HG03097 (cell line): ENCODE data around the gene MRPS34.

Source experiments
- ATAC-seq: cut with Tn5 transposase; IDR thresholded peaks from one replicate; pipeline ENCODE4 v1.9.1; 2021; ENCODE audit not compliant: unreplicated experiment, low FRiP score

Gene MRPS34

DNA sequence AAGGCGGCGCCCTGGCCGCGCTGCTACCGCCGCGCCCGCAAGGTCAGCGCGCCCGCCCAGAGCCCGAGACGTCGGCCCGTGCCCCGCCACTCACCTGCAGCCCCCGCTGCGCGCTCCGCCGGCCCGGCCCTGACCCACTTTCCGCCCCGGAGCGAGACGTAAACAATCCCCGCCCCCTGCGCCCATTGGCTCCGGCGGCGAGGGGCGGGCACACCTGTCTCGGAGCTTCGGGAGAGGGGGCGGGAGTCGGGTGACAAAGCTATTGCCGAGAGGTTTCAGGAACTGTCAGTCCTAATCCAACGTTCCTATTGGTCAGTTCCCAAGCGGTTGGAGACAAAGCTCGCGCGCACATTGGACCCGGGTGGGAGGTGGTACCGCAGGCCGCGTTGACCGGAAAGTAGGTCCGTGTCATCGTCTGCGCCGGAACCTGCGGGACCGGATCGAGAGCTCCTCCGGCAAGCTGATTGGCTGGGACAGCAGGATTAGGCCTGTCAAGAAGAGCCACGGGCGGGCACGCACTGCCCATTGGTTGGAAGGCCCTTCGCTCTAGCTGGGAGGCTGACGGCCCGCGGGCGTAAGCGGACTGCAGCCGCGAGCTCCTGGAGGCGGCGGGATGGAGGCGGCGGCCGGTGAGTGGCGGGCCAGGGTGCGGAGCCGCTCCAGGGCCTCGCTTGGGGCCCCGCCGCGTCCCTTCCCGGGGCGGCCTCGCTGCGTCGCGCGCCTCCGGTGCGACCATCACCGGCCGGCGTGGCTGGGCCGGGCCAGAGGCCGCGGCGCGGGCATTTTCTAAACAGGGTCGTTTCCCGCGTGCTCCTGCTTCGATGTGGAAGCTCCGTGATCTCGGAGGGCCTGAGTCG, 9.7 kb upstream of the MRPS34 start, which contains the start of the genes NUBP2 and SPSB3:
Gene NUBP2, plus strand, starts transcription at position 553 of the 857 bp plus-strand sequence. Its CDS starts 61 bp downstream, at position 614.
Gene SPSB3, minus strand, starts transcription at position 164 of the 857 bp plus-strand sequence. CDS start 1,088 bp downstream, outside the sequence.
- ATAC-seq: peak; percentile 79

GRCh38 chr16:1781758-1782407, 8.9 kb upstream of the MRPS34 start:
- peak; percentile 12 for ATAC-seq

GRCh38 chr16:1781254-1781653, 8.3 kb upstream of the MRPS34 start:
- ATAC-seq: no peak

- ATAC-seq: no peak
These were observed 7.7 kb upstream of the MRPS34 start for GRCh38 chr16:1780677-1781072.

DNA sequence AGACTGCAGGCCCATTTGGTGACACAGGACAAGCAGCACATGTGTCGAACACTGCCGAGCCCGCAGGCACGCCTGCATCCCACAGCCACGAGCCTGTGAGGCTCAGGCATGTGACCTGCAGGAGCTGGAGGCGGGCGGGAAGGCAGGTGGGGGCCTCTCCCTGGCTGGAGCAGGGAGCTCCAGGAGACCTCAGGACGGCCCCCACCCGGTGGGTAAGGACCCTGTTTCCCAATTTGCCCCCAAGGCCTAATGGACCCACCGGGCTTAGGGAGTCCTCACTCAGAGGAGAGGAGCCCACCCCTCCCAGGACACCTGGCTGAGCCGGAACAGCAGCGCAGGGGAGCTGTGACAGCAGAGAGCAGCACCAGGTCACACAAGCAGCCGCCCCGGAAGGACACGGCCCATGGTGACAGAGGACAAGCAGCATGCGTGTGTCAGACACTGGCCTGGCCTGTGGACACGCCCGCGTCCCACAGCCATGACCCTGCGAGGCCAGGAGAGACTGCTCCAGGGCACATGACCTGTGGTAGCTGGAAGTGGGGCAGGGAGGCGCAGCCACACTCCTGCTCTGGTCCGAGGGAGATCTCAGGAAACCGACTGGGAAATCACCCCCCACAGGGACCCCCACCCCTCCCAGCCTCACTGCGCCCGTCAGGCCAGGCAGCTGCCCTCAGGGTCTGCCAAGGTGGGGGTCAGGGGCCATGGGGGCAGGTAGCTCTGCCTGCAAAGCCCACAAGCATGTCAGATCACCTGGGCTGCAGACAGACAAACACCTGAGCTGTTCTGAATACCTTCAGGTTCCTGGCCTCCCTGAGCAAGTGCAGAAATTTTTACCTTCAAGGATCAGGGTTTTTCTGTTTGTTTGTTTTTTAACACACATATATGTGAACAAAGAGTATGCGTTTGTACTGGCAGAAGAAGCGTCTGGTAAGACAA, 7.1 kb upstream of the MRPS34 start:
- no peak for ATAC-seq

- no peak for ATAC-seq
These were observed 6.3 kb upstream of the MRPS34 start for GRCh38 chr16:1779234-1779701.

GRCh38 chr16:1778200-1779179, 5.6 kb upstream of the MRPS34 start:
- no peak for ATAC-seq

GRCh38 chr16:1777375-1778199, 4.7 kb upstream of the MRPS34 start:
- no peak for ATAC-seq

DNA sequence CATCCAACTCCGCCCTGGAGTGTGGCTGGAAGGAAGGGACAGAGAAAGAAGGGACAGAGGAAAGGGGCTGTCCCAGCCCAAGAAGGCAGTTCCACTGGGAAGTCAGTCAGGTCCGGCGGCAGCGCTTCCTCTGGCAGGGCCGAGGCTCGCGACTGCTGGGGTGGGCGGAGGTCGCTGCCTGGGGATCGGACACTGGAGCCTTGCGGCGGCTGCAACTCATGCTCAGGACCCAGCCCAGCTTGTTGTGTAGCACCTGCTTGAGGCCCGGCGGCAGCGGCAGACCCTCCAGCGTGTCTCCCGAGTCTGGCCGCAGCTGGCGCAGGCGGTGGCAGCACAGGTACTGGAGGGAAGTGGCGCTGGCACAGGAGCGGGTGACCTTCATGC, 4.0 kb upstream of the MRPS34 start:
- no peak for ATAC-seq

DNA sequence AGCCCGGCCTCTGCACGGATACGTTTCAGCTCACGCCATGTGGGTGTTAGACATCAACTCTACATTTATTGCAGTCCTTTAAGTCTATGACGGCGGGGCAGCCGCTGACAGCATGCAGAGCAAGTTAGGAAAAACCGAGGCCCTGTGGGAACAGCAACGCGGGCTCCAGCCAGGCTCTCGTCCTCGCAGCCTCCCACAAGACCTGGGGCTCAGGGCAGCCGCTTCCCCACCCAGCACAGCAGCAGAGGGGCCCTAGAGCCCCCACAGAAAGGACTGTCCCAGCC, 3.7 kb upstream of the MRPS34 start:
- no peak for ATAC-seq

- no peak for ATAC-seq
These were observed 3.1 kb upstream of the MRPS34 start for GRCh38 chr16:1775846-1776671.

DNA sequence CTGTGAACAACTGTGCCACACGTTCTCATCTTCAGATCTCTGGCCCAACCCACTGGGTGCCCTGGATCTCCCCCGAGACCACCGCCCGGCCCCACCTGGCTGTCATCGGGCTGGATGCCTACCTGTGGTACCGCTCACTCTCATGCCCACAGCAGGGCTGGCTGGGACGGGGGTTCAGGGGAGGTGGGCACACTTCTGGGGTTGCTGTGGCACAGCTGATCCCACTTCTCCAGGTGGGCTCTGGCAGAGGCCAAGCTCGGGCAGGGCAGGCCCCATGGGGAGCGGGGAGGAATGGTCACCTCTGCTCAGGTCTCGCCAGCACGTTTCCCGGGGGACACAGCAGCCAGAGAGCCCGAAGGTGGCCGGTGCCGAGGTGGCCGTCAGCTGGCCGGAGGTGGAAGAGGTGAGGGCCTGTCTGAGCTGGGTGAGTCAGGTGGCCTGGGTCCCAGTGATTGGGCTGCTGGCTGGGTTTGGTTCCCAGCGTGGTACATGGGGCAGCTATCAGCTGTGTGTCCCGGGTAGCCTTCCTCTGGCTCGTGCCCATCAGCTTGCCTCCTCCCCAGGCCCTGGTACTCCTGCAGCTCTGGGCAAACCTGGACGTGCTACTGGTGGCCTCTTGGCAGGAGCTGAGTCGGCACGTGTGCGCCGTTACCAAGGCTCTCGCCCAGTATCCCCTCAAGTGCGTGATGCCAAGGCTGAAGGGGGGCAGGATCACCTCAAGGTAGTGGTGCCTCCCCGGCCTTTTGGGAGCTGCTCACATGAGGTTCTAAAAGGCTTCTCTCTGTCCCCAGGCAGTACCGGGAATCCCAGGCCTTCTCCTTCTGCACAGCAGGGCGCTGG, 2.3 kb upstream of the MRPS34 start:
- no peak for ATAC-seq

DNA sequence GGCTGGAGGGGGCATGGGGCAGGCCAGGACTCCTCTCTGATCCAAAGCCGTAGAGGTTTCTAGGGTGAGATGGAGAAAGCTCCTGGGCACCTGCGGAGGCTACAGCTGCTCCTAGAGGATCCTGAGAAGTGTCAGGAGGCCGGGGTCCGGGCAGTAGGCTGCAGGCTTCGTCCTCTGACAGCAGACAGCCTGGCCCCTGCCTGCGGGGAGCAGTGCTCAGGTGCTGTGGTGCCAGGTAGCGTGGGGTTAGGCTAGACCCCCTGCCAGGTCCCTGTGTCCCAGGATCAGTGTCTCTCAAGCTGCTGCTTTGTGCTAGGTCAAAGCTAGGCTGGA, 1.5 kb upstream of the MRPS34 start:
- ATAC-seq: no peak

GRCh38 chr16:1773703-1774447, 941 bp upstream of the MRPS34 start:
- ATAC-seq: peak; percentile 15

DNA sequence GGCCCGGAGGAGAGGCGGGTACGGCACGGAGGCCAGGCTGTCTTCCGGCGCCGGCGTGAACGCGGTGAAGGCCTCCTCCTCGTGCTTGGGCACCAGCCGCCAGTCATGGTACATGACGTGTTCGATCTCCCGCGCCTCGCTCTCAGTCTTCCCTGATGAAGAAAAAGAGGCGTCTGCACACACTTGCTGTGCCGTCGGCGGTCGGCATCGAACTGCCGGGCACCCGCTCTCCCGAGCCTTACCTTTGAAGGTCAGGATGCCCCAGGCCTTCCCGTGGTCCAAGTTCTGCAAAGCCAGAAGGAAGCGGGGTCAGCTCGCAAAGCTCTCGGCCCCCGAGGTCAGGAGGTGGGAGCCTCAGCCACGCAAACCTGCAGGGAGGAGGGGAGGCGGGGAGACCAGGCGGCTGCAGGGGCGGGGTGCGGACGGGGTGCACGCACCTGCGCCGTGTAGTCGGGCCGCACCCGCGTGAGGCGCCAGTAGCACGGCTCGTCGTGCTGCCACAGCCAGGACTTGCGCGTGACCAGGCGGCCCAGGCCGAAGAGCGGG, 499 bp downstream of the MRPS34 start, which contains the start of gene EME2:
Gene EME2, plus strand, starts transcription at position 449 of the 546 bp plus-strand sequence. CDS start 418 bp downstream, outside the sequence.
- ATAC-seq: no peak

DNA sequence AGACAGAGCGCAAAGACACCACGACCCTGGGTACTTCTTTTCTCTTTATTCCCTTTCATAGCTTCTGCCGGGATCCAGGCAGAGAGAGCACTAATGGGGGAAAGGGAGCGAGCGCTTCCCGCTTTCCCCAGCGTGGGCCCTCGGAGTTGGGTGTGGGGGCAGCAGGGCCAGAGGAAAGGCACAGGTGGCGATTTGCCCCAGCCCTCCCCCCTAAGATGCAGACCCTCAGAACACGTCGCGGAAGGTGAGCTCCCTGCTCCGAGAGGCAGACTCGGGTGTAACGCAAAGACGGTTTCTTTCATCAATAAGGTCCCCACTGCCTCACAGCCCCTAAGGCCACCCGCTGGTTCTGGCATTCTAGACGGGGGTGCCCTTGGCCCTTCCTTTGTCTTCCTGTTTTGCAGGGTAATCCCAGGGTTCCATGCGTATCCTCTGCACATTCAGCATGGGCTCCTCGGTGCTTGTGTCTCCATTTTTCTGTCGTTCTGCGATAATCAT, 1.0 kb downstream of the MRPS34 start:
- no peak for ATAC-seq
